Measurements from ENCODE around the gene SLC20A1. TPM values are rescaled to one million over a fixed set of nuclear protein-coding genes. Genes with fewer than 3 reads are reported as not detected.

SLC20A1 gene
- total RNA-seq, 1 donor from 2014 or later, result 18.4 TPM

DNA sequence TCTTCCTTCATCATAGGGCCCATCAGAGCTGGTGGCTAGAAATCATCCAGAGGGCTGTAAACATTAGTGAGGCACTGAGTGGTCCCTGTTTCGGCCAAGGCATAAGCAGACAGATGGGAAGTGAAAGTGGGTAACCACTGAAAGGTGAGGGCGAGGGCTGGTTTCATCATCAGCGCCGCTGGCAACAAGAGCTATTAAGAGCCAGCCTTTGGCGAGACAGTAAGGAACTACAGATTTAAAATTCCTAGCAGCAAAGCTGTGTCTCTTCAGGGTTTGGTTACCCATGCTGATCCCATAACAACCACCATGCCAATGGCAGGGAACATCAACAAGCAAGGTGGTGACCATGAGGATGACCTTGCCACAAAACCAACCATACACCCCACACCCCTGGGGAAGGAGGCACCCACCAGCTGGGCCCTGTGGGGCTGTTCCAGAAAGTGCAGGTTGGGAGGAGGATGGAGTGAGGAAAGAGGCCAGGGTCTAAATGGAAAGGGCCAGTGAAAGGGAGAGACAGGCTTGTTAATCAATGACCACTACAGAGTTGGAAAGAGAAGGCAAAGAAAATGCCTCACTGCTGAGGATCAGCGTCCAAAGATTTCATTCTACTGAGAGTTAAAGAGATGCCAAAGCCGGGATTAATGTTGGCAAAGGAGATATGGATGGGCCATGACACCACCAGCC is 9.0 kb upstream of the SLC20A1 start:
- intact Hi-C loops (cut with DNase I), result no loop called here
- no peak overlapping the region for H3K27ac ChIP-seq
- TF ChIP-seq, protein P1, sequence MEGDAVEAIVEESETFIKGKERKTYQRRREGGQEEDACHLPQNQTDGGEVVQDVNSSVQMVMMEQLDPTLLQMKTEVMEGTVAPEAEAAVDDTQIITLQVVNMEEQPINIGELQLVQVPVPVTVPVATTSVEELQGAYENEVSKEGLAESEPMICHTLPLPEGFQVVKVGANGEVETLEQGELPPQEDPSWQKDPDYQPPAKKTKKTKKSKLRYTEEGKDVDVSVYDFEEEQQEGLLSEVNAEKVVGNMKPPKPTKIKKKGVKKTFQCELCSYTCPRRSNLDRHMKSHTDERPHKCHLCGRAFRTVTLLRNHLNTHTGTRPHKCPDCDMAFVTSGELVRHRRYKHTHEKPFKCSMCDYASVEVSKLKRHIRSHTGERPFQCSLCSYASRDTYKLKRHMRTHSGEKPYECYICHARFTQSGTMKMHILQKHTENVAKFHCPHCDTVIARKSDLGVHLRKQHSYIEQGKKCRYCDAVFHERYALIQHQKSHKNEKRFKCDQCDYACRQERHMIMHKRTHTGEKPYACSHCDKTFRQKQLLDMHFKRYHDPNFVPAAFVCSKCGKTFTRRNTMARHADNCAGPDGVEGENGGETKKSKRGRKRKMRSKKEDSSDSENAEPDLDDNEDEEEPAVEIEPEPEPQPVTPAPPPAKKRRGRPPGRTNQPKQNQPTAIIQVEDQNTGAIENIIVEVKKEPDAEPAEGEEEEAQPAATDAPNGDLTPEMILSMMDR (IDR thresholded peaks at IDR 0.05), result no peak

GRCh38 chr2:112637289-112637660 is 8.5 kb upstream of the SLC20A1 start:
- no peaks in the 10 kb centered on the region for H3K36me3 ChIP-seq
- DNase-seq (ENCODE audit: low spot score in 2 of 2), result no peak
- H3K27ac ChIP-seq, result no peak overlapping the region
- H3K9me3 ChIP-seq, result no peaks in the 10 kb centered on the region
- intact Hi-C loops (cut with DNase I), result no loop called here
- TF ChIP-seq, protein P1 (IDR thresholded peaks at IDR 0.05), result no peak
- no peak overlapping the region for H3K4me3 ChIP-seq
- no peaks in the 10 kb centered on the region for H3K27me3 ChIP-seq
- no peaks in the 10 kb centered on the region for H3K4me1 ChIP-seq

More for the DNA sequence above, 9.0 kb upstream of the SLC20A1 start:
- H3K4me1 ChIP-seq, result no peaks in the 10 kb centered on the region
- H3K9me3 ChIP-seq, result no peaks in the 10 kb centered on the region
- DNase-seq (ENCODE audit: low spot score in 2 of 2), result peak in 1 of 2 donors; percentile 34
- no peaks in the 10 kb centered on the region for H3K36me3 ChIP-seq
- no peaks in the 10 kb centered on the region for H3K27me3 ChIP-seq
- no peak overlapping the region for H3K4me3 ChIP-seq

DNA sequence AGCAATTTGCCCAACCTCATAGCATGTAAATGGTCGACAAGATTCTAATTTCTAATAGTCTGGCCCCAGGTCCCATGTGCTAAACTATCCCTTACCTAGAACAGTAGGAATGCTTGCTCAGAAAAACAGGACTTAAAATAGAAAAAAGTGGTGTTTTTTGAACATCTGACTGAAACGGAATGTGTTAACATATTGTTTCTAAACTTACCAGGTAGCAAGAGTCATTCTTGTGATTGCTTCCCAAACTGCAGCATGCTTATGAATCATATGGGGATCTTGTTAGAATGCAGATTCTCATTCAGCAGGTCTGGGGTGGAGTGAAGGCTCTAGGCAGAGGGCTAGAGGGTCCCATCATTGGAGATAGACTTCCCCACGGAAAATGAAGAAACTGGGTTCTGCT is 5.8 kb upstream of the SLC20A1 start:
- Histone ChIP-seq H3K27ac (peak overlapping the region in 1 of 2 donors; percentile 59), H3K36me3 (no peaks in the 10 kb centered on the region), H3K4me1 (peaks cover 0 to 4% of the 10 kb centered on the region in 2 donors), H3K4me3 (no peak overlapping the region), H3K27me3 (no peaks in the 10 kb centered on the region), H3K9me3 (no peaks in the 10 kb centered on the region)
- intact Hi-C loops (cut with DNase I), result loop anchor here (5.0 kb wide), 1 partner anchor 1518 kb away; the partner anchor contains the start of gene BCL2L11
- TF ChIP-seq, protein P1 (IDR thresholded peaks at IDR 0.05), result no peak
- no peak for DNase-seq (ENCODE audit: low spot score in 2 of 2)

DNA sequence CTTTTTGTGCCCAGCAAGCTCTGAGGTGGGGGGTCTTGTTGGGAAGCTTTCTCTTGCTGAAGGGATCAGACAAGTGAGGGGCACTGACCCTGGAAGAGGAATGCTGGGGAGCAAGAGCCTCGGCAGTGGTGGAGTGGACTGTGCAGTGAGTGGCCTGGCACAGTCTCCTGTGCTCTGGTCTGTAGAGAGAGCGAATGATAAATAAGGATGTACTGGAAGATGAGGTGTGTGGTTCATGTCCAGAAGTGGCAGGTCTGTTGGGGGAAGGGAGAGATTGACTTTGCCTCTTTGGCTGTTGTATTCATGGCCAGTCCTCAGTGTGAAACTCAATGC is 5.3 kb upstream of the SLC20A1 start:
- TF ChIP-seq, protein P1 (IDR thresholded peaks at IDR 0.05), result no peak
- H3K27ac ChIP-seq, result peak overlapping the region; percentile 42 to 59
- H3K27me3 ChIP-seq, result no peaks in the 10 kb centered on the region
- H3K4me3 ChIP-seq, result no peak overlapping the region
- no peaks in the 10 kb centered on the region for H3K9me3 ChIP-seq
- DNase-seq (ENCODE audit: low spot score in 2 of 2), result peak in 1 of 2 donors; percentile 11
- H3K4me1 ChIP-seq, result peaks cover 0 to 4% of the 10 kb centered on the region in 2 donors
- no peaks in the 10 kb centered on the region for H3K36me3 ChIP-seq
- intact Hi-C loops (cut with DNase I), result loop anchor here (5.0 kb wide), 1 partner anchor 1518 kb away; the partner anchor contains the start of gene BCL2L11

DNA sequence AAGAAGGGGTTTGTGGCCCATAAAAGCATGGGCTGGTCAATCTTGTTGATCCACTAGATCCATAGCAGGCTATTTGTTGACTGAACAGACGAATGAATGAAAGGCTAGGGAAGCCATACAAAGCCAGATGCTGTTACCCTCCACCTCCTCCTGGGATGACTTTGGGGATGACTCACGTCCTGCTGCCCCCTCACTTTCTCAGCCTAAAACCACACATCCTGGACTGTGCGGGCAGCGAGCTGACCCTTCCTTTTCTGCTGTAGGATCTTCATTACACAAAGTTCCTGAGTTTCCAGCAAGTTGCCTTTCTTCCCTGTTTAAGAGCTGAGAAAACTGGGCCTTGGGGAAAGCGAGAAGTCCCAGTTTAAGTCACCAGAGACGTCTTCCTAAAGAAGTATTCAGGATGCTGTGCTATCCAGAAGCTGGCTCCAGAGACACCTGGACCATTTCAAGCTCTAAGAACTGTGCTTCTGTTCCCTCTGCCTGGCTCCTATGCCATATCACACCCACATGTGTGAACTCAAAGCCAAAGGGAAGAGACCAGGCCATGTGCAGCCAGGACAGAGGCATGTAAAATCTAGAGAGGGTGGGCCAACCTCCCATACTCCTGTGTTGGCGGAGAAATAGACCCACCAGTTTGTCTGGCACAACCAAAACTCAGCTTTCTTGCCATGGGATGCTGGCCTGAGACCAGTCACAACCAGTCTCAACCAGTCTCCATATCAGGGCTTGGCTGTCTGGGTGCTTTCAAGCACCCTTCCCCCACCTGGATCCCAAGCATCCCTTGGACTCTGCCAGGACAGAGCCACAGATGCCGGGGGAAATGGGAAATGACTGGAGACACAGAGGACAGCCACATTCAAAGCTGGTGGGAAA is 4.7 kb upstream of the SLC20A1 start:
- peak in 1 of 2 donors; percentile 63 for DNase-seq (ENCODE audit: low spot score in 2 of 2)
- no peak overlapping the region for H3K4me3 ChIP-seq
- H3K9me3 ChIP-seq, result no peaks in the 10 kb centered on the region
- TF ChIP-seq, protein P1 (IDR thresholded peaks at IDR 0.05), result no peak
- no peaks in the 10 kb centered on the region for H3K27me3 ChIP-seq
- intact Hi-C loops (cut with DNase I), result loop anchor here (5.0 kb wide), 1 partner anchor 1519 kb away; the partner anchor contains the start of gene BCL2L11
- peak overlapping the region; percentile 42 to 59 for H3K27ac ChIP-seq
- no peaks in the 10 kb centered on the region for H3K36me3 ChIP-seq
- peaks cover 0 to 4% of the 10 kb centered on the region in 2 donors for H3K4me1 ChIP-seq
